HAP-1 (cell line): Measurements from ENCODE around the gene AUTS2.

ENCODE experiments used
- DNase-seq, 2 experiments: peaks; one replicate each; pipeline ENCODE4 v3.0.0-alpha.2; 2016 to 2020; ENCODE audit warnings: low spot score in 2 of 2
- H3K27me3 ChIP-seq: fragments of 250-450 bp; sonication (Bioruptor Pico); 2 replicates; pipeline ENCODE4 v1.5.1; 2020; ENCODE audit warnings: low read depth, mild to moderate bottlenecking, moderate library complexity
- H3K36me3 ChIP-seq: fragments of 250-450 bp; sonication (Bioruptor Pico); replicated peaks from 2 replicates; pipeline ENCODE4 v1.5.1; 2020; ENCODE audit warnings: mild to moderate bottlenecking
- H3K4me1 ChIP-seq: fragments of 250-450 bp; sonication (Bioruptor Pico); 2 replicates; pipeline ENCODE4 v1.5.1; 2020; ENCODE audit warnings: mild to moderate bottlenecking
- H3K4me3 ChIP-seq: fragments of 250-450 bp; sonication (Bioruptor Pico); 2 replicates; pipeline ENCODE4 v1.5.1; 2020; ENCODE audit warnings: mild to moderate bottlenecking, moderate library complexity
- H3K9me3 ChIP-seq: fragments of 250-450 bp; sonication (Bioruptor Pico); 2 replicates; pipeline ENCODE4 v1.5.1; 2020; ENCODE audit warnings: mild to moderate bottlenecking, moderate library complexity
- in situ Hi-C: fragments of 300-500 bp; cut with MboI; formaldehyde crosslinking; loops from 3 replicates; pipeline ENCODE4 v1.14.3; 2020; ENCODE audit warnings: low sequenced_read_pairs, inconsistent platforms, mixed read lengths

AUTS2 gene

DNA sequence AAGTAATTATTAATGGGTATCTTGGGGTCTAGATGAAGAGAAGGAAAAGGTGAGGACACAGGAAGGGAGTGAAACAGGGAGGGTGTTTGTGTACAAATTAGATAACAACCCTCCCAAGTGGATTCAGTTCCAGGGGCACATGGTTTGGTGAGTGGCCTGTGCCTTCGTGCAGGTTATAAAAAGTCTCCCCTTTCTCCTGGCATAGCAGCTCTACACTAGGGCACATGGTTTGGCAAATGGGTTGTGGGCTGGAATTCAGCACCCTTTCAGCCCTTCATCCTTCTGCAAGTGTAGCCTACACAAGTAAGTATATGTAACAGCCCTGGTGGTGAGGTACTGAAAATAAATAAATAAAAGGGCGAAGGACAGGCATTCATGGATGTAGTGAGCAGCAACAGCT lies 359.4 kb downstream of the AUTS2 start:
- DNase-seq: no peak
- in situ Hi-C loops: no loop called here
- peaks cover 13% of the 10 kb centered on the region for H3K4me1 ChIP-seq

DNA sequence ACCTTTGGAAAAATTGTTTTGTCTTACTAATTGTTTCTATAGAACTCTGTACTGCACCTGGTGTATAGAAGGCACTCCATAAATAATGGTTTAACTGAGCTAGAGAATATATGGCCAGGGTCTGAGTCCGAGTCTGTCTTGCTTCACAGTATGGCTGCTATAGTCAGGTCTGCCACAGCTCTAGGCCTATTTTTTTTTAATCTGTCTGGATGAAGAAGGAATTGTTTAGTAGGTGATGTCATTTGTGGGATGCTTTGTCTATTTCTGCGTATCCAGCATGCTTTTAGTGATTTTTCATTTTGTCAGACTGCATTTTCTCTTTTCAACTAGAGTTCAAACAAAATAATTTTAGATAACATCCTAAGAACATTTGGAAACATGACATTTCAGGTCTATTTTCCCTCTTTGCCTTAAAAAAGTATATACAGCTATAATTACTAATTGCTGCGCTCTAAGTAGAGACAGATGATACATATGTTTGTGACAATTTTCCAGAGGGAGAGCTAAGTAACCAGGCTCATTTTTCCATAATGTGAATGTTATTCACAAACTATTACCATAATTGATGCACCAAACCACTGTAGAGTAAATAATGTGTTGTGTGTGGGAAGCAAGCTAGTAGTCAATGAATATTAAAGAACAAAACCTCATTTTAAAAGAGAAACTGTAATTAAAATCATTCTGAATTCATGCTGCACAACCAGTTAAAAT lies 361.7 kb downstream of the AUTS2 start:
- no peak overlapping the region for H3K4me3 ChIP-seq
- H3K4me1 ChIP-seq: peaks cover 18% of the 10 kb centered on the region
- in situ Hi-C loops: no loop called here
- H3K36me3 ChIP-seq: no peaks in the 10 kb centered on the region
- no peak for DNase-seq
- H3K27me3 ChIP-seq: no peaks in the 10 kb centered on the region
- H3K9me3 ChIP-seq: no peaks in the 10 kb centered on the region

More for the DNA sequence above, 359.4 kb downstream of the AUTS2 start:
- Histone ChIP-seq H3K4me3 (no peak overlapping the region), H3K27me3 (no peaks in the 10 kb centered on the region), H3K9me3 (no peaks in the 10 kb centered on the region), H3K36me3 (no peaks in the 10 kb centered on the region)

DNA sequence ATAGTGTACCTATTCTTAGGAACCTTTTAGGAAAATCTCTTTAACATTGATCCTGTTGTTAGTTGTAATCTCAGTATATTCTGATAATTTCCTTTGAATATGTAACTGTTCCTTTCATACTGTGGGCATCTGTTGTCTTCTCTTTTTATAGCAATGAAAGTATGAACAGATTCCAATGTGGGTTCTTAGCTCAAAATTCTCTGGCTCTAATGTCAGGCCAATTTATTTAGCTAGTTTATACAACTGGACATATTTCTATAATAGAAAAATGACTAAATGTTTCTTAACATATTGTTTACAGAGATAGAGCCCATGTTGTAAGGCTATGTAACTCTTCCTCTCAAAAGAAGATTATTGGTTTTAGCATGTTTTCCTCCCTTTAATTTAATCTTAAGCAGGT lies 363.2 kb downstream of the AUTS2 start:
- in situ Hi-C loops: no loop called here
- Histone ChIP-seq H3K36me3 (no peaks in the 10 kb centered on the region), H3K4me1 (peaks cover 18% of the 10 kb centered on the region)

DNA sequence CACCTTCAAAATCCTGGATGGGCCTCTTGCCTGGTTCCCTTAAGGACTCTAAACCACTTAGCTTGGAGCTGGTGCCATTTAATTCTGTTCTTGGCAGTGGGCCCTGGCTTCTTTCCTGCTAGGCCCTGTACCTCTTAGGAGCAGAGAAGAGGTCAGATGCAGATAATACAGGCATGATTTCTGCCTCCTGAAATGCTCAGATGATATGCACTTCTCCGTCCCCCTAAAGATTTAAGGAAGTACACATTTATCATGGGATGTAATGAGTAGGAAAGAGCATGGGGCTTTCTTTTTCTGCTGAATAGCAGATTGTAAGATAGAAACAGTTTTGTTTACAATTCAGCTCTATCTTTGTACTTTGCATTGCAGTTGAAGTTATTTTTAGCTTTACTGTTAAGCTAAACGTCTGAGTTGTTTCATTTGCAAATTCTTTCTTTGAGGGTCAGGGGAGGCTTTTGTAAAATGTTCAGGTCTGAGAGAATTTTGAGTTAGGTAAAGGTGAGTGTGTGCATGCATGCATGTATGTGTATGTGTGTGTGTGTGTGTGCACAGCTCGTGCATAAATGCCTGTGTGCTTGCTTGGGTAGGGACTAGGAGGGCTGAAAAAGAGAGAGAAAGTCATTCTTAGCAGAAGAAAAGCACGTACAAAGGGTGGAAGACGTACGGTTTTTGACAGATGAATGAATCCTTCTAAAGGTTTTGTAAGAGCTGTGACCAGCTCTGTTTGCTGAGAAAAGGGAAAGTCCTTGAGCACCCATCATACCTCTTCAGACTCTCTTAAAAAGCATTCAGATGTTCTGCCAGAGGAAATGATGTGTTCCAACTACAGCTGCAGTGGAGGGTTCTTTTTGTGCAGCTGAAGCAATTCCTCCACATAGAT lies 364.2 kb downstream of the AUTS2 start:
- Histone ChIP-seq H3K36me3 (no peaks in the 10 kb centered on the region), H3K9me3 (no peaks in the 10 kb centered on the region), H3K4me3 (no peak overlapping the region), H3K27me3 (no peaks in the 10 kb centered on the region), H3K4me1 (peaks cover 18% of the 10 kb centered on the region)
- peak; percentile 52 to 57 for DNase-seq
- in situ Hi-C loops: no loop called here

More for the DNA sequence above, 363.2 kb downstream of the AUTS2 start:
- DNase-seq: no peak
- no peaks in the 10 kb centered on the region for H3K9me3 ChIP-seq
- H3K4me3 ChIP-seq: no peak overlapping the region
- H3K27me3 ChIP-seq: no peaks in the 10 kb centered on the region

DNA sequence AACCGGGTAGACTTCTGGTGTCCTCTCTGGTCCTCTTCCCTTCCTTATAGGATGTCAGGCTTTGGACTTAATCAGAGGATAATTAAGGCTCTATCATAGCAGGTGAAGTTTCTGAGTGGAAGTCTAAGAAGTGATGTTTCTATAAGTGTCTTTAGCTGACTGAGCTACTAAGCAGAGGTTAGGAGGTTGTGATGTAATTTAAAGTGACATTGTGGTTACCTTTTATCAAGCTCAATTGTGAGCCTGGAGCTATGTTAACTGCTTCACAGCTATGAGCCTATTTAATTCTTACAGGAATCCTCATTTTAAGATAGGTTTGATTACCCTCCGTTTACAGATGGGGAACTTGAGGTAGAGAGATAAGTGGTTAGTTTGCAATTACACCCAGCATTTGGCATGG lies 365.1 kb downstream of the AUTS2 start:
- H3K4me3 ChIP-seq: no peak overlapping the region
- H3K4me1 ChIP-seq: peaks cover 18% of the 10 kb centered on the region
- in situ Hi-C loops: no loop called here

DNA sequence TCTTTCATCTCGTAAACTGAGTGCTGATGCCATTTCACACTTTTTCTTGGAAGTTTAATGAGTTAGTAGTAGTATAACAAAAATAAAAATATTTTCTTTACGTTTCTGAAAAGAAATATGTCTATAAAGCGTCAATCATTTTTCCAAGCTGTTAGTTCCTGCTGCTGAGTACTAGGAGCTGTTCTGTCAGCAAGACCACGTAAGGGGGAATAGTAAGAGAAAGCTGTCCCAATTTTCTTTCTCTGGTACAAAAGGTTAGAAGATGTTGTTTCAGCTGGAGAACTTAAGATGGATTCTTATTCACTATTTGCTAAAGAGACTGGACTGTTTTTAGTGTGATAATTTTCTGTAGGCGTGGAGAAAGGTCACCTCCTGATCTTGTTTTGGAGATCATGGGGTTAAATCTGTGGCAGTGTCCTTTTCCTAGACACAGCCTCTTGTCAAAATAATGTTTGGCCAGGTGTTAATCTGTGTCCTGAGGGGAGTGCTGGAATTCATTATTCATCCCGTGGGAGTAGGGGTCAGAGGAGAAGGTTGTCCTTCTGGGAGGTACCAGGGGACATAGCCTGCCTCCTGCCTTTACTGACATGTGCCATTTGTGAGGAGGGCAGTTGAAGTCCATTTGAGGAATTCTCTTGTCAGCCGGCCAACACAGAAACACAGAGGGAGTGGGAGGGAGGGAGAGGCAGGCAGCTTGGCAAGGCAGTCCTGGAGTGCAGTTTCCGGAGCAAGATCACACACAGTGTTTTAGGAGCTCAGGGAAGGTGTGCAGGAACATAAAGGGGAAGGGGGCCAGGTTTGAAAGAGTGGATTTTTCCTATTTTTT lies 368.7 kb downstream of the AUTS2 start:
- in situ Hi-C loops: no loop called here
- Histone ChIP-seq H3K36me3 (no peaks in the 10 kb centered on the region), H3K27me3 (no peaks in the 10 kb centered on the region), H3K4me3 (no peak overlapping the region), H3K9me3 (no peaks in the 10 kb centered on the region), H3K4me1 (peaks cover 24% of the 10 kb centered on the region)
- no peak for DNase-seq

More for the DNA sequence above, 365.1 kb downstream of the AUTS2 start:
- DNase-seq: no peak
- Histone ChIP-seq H3K9me3 (no peaks in the 10 kb centered on the region), H3K36me3 (no peaks in the 10 kb centered on the region), H3K27me3 (no peaks in the 10 kb centered on the region)

DNA sequence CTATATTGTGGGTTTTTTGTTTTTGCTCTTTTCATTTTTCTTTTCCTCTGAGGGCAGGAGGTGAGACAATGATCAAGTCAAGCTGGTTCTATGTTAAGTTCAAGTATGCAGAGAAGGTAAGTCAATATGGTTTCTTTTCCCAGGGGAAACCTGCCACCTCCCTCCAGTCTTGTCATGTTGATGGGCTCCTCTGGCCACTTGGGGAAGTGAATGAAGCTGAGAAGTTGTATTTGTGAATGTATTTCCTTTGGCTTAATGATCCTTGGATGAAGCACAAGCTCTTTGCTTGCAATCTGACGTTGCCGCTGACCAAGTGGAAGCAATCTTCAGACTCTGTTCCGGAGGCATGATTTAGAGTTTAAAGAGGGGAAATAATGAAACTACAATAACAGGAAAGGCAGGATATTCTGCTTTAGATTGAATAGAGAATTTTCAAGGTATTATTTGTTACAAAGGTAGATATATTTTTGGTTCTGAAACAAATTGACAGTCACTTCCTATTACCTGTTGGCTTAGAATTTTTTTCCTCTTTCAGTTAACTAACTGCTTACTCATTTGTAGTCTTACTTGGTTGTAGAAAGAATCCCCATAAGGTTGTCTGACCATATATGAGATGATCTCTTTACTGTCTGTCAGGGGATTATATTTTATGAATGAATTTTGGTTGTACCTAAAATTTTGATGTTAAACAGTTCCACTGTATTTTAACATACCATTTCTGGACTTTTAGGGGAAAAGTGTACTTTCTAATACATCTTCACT lies 369.6 kb downstream of the AUTS2 start:
- in situ Hi-C loops: no loop called here
- H3K4me3 ChIP-seq: no peak overlapping the region
- no peak for DNase-seq
- no peaks in the 10 kb centered on the region for H3K36me3 ChIP-seq
- H3K9me3 ChIP-seq: no peaks in the 10 kb centered on the region
- no peaks in the 10 kb centered on the region for H3K27me3 ChIP-seq
- H3K4me1 ChIP-seq: peaks cover 15% of the 10 kb centered on the region

DNA sequence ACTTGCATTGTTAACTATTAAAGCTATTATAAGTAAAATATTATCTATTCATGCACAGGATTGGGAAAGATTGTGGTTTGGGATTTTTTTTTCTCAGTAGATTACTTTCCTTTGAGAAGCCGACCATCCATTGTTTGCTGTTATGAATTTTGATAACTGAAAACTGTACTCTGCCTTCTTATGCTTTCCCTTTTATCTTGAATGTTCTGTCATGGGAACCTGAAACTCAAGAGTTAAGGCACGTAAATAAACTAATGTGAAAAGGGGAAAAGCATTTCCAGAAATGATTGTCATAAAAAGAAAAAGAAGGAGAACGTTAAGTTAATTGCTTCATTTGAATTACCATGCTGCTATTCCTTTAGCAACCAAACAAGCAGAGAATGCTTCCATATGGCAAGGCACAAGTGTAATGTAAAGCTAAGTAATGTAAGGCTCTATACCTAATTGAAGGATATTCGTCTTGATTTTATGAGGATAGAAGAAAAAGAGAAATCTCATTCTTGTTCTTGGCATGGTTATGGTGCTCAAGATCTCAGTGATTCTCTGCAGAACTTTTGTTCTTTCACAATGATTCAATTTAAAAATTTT lies 370.8 kb downstream of the AUTS2 start:
- Histone ChIP-seq H3K9me3 (no peaks in the 10 kb centered on the region), H3K4me3 (no peak overlapping the region), H3K36me3 (no peaks in the 10 kb centered on the region), H3K27me3 (no peaks in the 10 kb centered on the region), H3K4me1 (peaks cover 10% of the 10 kb centered on the region)
- DNase-seq: peak in 1 of 2 experiments; percentile 18
- in situ Hi-C loops: no loop called here

DNA sequence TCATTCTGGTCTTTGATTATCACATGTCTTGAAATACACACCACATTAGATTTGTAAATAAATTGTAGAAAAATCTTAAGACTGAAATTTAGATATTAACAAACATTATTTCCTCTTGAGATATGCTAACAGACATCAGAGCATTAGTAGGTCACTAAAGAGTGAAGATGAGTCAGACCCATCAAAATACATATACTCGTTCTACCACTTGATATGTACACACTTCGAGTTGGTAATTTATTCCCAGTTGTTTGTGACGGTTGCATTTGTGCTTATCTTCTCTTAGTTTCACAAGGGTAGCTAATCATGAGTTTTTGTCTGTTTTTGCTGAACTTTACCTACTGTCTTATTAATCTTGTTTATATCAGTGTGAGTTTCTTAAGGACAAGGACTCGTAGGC lies 383.4 kb downstream of the AUTS2 start:
- peaks cover 13% of the 10 kb centered on the region for H3K4me1 ChIP-seq
- in situ Hi-C loops: no loop called here
- no peak for DNase-seq

DNA sequence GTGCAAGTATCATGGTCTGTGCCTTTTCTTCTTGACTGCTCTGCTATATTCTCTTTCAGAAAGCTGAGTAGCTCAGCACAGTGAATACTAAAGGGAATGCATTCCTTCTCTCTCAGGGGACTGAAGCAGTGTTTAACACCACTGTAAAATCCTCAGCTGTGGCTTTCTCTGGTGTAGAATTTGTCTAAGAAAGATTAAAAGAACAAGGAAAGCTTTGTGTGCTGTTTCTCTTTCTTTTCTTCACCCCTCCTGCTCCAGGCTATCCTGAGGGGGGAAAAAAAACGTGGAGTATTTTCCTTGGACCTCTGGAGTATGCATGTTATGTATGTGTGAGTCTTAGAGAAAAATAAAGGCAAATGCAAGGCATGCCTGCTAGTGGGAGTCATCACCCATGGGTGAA lies 383.9 kb downstream of the AUTS2 start:
- H3K36me3 ChIP-seq: no peaks in the 10 kb centered on the region
- H3K9me3 ChIP-seq: no peaks in the 10 kb centered on the region
- no peaks in the 10 kb centered on the region for H3K27me3 ChIP-seq
- no peak overlapping the region for H3K4me3 ChIP-seq
- peaks cover 13% of the 10 kb centered on the region for H3K4me1 ChIP-seq
- in situ Hi-C loops: no loop called here
- DNase-seq: peak; percentile 70 to 98

More for the DNA sequence above, 383.4 kb downstream of the AUTS2 start:
- Histone ChIP-seq H3K36me3 (no peaks in the 10 kb centered on the region), H3K27me3 (no peaks in the 10 kb centered on the region), H3K9me3 (no peaks in the 10 kb centered on the region), H3K4me3 (no peak overlapping the region)

DNA sequence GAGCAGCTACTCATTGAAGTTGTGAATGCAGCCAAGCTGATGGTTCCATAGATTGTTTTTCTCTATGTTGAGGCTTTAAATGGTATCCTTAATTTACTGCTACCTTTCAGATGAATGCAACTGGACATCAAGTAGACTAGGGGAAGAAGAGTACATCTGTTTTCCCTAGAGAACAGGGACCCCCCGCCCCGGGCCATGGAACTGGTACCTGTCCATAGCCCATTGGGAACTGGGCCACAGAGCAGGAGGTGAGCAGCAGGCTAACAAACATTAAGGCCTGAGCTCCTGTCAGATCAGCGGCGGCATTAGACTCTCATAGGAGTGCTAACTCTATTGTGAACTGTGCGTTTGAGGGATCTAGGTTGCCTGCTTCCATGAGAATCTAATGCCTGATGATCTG lies 391.3 kb downstream of the AUTS2 start:
- no peaks in the 10 kb centered on the region for H3K27me3 ChIP-seq
- H3K36me3 ChIP-seq: no peaks in the 10 kb centered on the region
- no peaks in the 10 kb centered on the region for H3K9me3 ChIP-seq
- in situ Hi-C loops: no loop called here
- DNase-seq: no peak
- H3K4me1 ChIP-seq: no peaks in the 10 kb centered on the region
- H3K4me3 ChIP-seq: no peak overlapping the region

DNA sequence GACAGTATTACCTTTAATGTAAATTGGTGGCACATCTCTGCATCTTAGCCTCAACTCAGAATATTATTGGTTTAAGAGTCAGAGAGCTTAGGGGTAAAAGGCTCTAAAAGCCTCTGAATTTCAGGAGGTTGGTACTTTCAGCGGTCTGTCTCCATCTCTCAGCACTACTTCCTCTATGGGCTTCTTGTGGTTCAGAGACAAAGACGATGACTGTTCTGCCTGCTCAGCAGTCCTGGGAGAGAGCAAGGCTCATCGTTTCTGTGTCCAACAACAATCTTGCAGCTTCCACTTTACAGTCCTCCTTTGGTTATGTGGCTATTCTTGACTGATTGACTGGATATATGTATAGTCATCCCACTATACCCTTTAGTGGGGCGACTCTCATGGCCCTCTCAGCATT lies 394.7 kb downstream of the AUTS2 start:
- Histone ChIP-seq H3K36me3 (no peaks in the 10 kb centered on the region), H3K4me3 (no peak overlapping the region), H3K27me3 (no peaks in the 10 kb centered on the region), H3K4me1 (0 out of 2 replicates have a peak, but pooled peaks cover 2% of the 10 kb centered on the region), H3K9me3 (no peaks in the 10 kb centered on the region)
- no peak for DNase-seq
- in situ Hi-C loops: no loop called here

DNA sequence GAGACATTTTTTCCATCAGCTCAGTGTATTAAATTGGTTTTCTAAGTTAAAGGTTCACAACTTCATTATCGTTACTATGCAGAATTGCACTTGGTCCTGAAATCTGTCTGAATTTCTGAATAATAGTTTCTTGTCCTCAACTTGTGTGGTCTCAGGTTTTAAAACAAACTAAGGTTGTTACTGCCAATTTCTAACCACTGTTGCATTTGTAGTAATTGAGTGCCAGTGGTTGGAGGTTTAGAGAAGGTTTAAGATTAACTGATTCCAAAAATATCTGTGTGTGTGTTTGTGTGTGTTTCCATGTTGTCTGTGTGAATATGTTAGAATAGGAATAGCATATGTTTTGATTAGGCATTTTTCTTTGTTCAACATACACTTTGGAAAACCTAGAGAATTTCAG lies 395.9 kb downstream of the AUTS2 start:
- Histone ChIP-seq H3K27me3 (no peaks in the 10 kb centered on the region), H3K9me3 (no peaks in the 10 kb centered on the region), H3K4me1 (0 out of 2 replicates have a peak, but pooled peaks cover 2% of the 10 kb centered on the region), H3K36me3 (no peaks in the 10 kb centered on the region), H3K4me3 (no peak overlapping the region)
- DNase-seq: no peak
- in situ Hi-C loops: no loop called here
